ENCODE results near the gene HELZ.

- TF ChIP-seq MAX (IDR thresholded peaks at IDR 0.05; ENCODE audit: insufficient read depth, insufficient read length), result no peak
- TF ChIP-seq EZH2 (IDR thresholded peaks at IDR 0.05; ENCODE audit: borderline replicate concordance, low read depth, low read length, severe bottlenecking), result no peak
- TF ChIP-seq POLR2A (IDR thresholded peaks at IDR 0.05; ENCODE audit: low read depth, low read length), result no peak
- TF ChIP-seq FOS (IDR thresholded peaks at IDR 0.05; ENCODE audit: borderline replicate concordance, insufficient read depth, low read length), result no peak
- no peak for TF ChIP-seq CTCF (IDR thresholded peaks at IDR 0.05; ENCODE audit: extremely low read depth in 1 of 2, insufficient read depth in 1 of 2, low read depth in 1 of 2, low read length in 2 of 2)
- no peak for TF ChIP-seq POLR2AphosphoS5 (IDR thresholded peaks at IDR 0.05; ENCODE audit: insufficient read depth, low read depth, low read length)
Observed at GRCh38 chr17:67053438-67054000, 191.5 kb downstream of the HELZ start.
